ENCODE measurements around the gene NEDD8. TPM values are rescaled to one million over a fixed set of nuclear protein-coding genes. Genes with fewer than 3 reads are reported as not detected.
A peak's percentile ranks its signal among the peaks of the same experiment; 100 is the strongest.

The NEDD8 gene
- total RNA-seq, 1 experiment from 2014 or later, result 192 TPM

- H3K9me3 Mint-ChIP-seq (ENCODE audit: low read depth, unreplicated experiment), result no peaks in the 10 kb centered on the region
- TF ChIP-seq, protein P1, sequence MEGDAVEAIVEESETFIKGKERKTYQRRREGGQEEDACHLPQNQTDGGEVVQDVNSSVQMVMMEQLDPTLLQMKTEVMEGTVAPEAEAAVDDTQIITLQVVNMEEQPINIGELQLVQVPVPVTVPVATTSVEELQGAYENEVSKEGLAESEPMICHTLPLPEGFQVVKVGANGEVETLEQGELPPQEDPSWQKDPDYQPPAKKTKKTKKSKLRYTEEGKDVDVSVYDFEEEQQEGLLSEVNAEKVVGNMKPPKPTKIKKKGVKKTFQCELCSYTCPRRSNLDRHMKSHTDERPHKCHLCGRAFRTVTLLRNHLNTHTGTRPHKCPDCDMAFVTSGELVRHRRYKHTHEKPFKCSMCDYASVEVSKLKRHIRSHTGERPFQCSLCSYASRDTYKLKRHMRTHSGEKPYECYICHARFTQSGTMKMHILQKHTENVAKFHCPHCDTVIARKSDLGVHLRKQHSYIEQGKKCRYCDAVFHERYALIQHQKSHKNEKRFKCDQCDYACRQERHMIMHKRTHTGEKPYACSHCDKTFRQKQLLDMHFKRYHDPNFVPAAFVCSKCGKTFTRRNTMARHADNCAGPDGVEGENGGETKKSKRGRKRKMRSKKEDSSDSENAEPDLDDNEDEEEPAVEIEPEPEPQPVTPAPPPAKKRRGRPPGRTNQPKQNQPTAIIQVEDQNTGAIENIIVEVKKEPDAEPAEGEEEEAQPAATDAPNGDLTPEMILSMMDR (IDR thresholded peaks at IDR 0.05; ENCODE audit: unreplicated experiment), result no peak
- H3K4me1 Mint-ChIP-seq (ENCODE audit: low read depth, unreplicated experiment), result peaks cover 29% of the 10 kb centered on the region
- no peak overlapping the region for H3K27ac Mint-ChIP-seq (ENCODE audit: unreplicated experiment)
- BruUV-seq (replicated peaks), result no TSS peak
- no peak overlapping the region for H3K4me3 Mint-ChIP-seq (ENCODE audit: low read depth, unreplicated experiment)
- CTCF ChIA-PET, result no interaction called here
- no peaks in the 10 kb centered on the region for H3K27me3 Mint-ChIP-seq (ENCODE audit: unreplicated experiment)
- DNase-seq, result no peak
- H3K36me3 Mint-ChIP-seq (ENCODE audit: insufficient read depth, unreplicated experiment), result peaks cover 5% of the 10 kb centered on the region
- intact Hi-C loops (cut with micrococcal nuclease; ENCODE audit: unreplicated experiment), result loop anchor here (2.0 kb wide), 1 partner anchor 18 kb away; no protein-coding TSS in a partner anchor
Measured at GRCh38 chr14:24278424-24278823, 46.3 kb upstream of the NEDD8 start.

GRCh38 chr14:24277606-24278321 lies 45.6 kb upstream of the NEDD8 start:
- Mint-ChIP-seq H3K9me3 (ENCODE audit: low read depth, unreplicated experiment) (no peaks in the 10 kb centered on the region), H3K4me3 (ENCODE audit: low read depth, unreplicated experiment) (no peak overlapping the region), H3K36me3 (ENCODE audit: insufficient read depth, unreplicated experiment) (peaks cover 5% of the 10 kb centered on the region), H3K4me1 (ENCODE audit: low read depth, unreplicated experiment) (peaks cover 36% of the 10 kb centered on the region), H3K27me3 (ENCODE audit: unreplicated experiment) (no peaks in the 10 kb centered on the region), H3K27ac (ENCODE audit: unreplicated experiment) (no peak overlapping the region)
- TF ChIP-seq, protein P1 (IDR thresholded peaks at IDR 0.05; ENCODE audit: unreplicated experiment), result no peak
- intact Hi-C loops (cut with micrococcal nuclease; ENCODE audit: unreplicated experiment), result loop anchor here (2.0 kb wide), 1 partner anchor 19 kb away; no protein-coding TSS in a partner anchor
- BruUV-seq (replicated peaks), result no TSS peak
- no peak for DNase-seq
- CTCF ChIA-PET, result interaction anchor here (0.6 kb wide), 1 partner anchor 12 kb away, joined by 3 read pairs; no protein-coding TSS in a partner anchor

DNA sequence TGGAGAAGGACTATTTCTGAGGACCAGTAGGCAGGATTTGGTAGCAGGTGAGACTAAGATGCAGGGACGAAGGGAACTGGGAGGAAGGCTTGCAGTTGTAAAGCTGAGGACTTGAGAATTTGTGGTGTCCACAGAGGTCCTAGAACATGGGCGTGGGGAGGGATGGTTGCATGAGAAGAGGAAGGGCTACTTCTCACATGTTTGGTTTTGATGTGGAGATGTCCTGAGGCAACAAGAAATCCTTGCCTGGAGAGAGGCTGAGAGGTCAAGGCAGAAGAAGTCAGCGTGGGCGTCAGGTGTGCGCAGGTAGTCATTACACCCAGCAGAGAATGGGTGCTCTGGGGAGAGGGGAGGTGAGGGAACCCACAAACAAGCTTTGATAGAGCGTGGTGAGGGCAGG lies 44.9 kb upstream of the NEDD8 start:
- intact Hi-C loops (cut with micrococcal nuclease; ENCODE audit: unreplicated experiment), result no loop called here
- Mint-ChIP-seq H3K27me3 (ENCODE audit: unreplicated experiment) (no peaks in the 10 kb centered on the region), H3K4me3 (ENCODE audit: low read depth, unreplicated experiment) (no peak overlapping the region), H3K4me1 (ENCODE audit: low read depth, unreplicated experiment) (peaks cover 43% of the 10 kb centered on the region), H3K36me3 (ENCODE audit: insufficient read depth, unreplicated experiment) (peaks cover 8% of the 10 kb centered on the region), H3K9me3 (ENCODE audit: low read depth, unreplicated experiment) (no peaks in the 10 kb centered on the region), H3K27ac (ENCODE audit: unreplicated experiment) (no peak overlapping the region)
- CTCF ChIA-PET, result no interaction called here
- no TSS peak for BruUV-seq (replicated peaks)
- TF ChIP-seq, protein P1 (IDR thresholded peaks at IDR 0.05; ENCODE audit: unreplicated experiment), result no peak
- DNase-seq, result no peak

DNA sequence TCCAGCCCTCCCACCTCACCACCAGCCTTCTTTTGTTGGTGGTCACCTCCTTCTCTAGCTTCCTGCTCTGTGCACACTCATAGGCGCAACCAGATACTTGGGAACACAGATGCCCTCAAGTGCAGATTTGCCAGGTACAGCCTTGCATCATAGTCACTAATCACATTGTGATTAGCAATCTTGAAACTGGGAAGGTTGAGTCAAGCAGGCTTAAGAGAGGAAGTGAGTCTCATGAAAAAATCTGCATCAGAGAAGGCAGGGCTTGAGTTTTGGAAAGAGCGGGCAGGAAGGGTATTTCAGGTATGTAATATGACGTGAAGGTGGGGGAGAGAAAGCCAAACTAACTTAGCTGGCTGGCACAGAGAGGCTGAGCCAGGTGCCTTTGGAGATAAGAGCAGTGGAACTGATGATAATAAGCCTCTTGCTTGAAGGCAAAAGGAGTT lies 42.0 kb upstream of the NEDD8 start:
- no peak overlapping the region for H3K4me3 Mint-ChIP-seq (ENCODE audit: low read depth, unreplicated experiment)
- peak overlapping the region; percentile 56 for H3K27ac Mint-ChIP-seq (ENCODE audit: unreplicated experiment)
- no TSS peak for BruUV-seq (replicated peaks)
- H3K9me3 Mint-ChIP-seq (ENCODE audit: low read depth, unreplicated experiment), result no peaks in the 10 kb centered on the region
- no peaks in the 10 kb centered on the region for H3K27me3 Mint-ChIP-seq (ENCODE audit: unreplicated experiment)
- peaks cover 26% of the 10 kb centered on the region for H3K36me3 Mint-ChIP-seq (ENCODE audit: insufficient read depth, unreplicated experiment)
- intact Hi-C loops (cut with micrococcal nuclease; ENCODE audit: unreplicated experiment), result no loop called here
- H3K4me1 Mint-ChIP-seq (ENCODE audit: low read depth, unreplicated experiment), result peaks cover 44% of the 10 kb centered on the region
- TF ChIP-seq, protein P1 (IDR thresholded peaks at IDR 0.05; ENCODE audit: unreplicated experiment), result no peak
- DNase-seq, result peak; percentile 13
- CTCF ChIA-PET, result interaction anchor here (1.7 kb wide), 1 partner anchor 23 kb away, joined by 9 read pairs; no protein-coding TSS in a partner anchor

All from Calu3 (cell line).